Measurements from ENCODE around the gene IMPACT.

GRCh38 chr18:24398540-24398939, 27.9 kb upstream of the IMPACT start:
- no peak for TF ChIP-seq POLR2AphosphoS5 (IDR thresholded peaks at IDR 0.05)
- no peak for TF ChIP-seq CTCF (IDR thresholded peaks at IDR 0.05)
- no peak for TF ChIP-seq POLR2A (IDR thresholded peaks at IDR 0.05)

Data from breast epithelium (tissue), 3 donors.